Stimulated activated CD4-positive, alpha-beta T cell treated with anti-CD3 and anti-CD28 coated beads, Interleukin-4, amount 100 ng/mL, for 48 hours (primary cell): ENCODE measurements around the gene FGGY.

Source experiments
- DNase-seq, 2 donors: peaks; one replicate each; pipeline ENCODE4 v3.0.0-alpha.2; 2020; ENCODE audit warnings: low read depth in 2 of 2

FGGY gene

GRCh38 chr1:59414406-59415133 is 117.7 kb downstream of the FGGY start:
- no peak for DNase-seq

GRCh38 chr1:59415286-59415850 is 118.5 kb downstream of the FGGY start:
- DNase-seq: no peak

- no peak for DNase-seq
Observed at GRCh38 chr1:59415881-59416280, 119.0 kb downstream of the FGGY start.

GRCh38 chr1:59417406-59417805 is 120.5 kb downstream of the FGGY start:
- no peak for DNase-seq

GRCh38 chr1:59418363-59419144 is 121.7 kb downstream of the FGGY start:
- no peak for DNase-seq

GRCh38 chr1:59419361-59420140 is 122.7 kb downstream of the FGGY start:
- DNase-seq: no peak

- no peak for DNase-seq
Observed at GRCh38 chr1:59421232-59421920, 124.5 kb downstream of the FGGY start.

GRCh38 chr1:59422921-59423575 is 126.2 kb downstream of the FGGY start:
- no peak for DNase-seq

- DNase-seq: no peak
Observed at GRCh38 chr1:59427155-59427554, 130.3 kb downstream of the FGGY start.

GRCh38 chr1:59427784-59428183 is 130.9 kb downstream of the FGGY start:
- no peak for DNase-seq

- no peak for DNase-seq
Observed at GRCh38 chr1:59428828-59429227, 131.9 kb downstream of the FGGY start.

GRCh38 chr1:59429656-59430055 is 132.8 kb downstream of the FGGY start:
- no peak for DNase-seq

GRCh38 chr1:59431566-59432294 is 134.8 kb downstream of the FGGY start:
- no peak for DNase-seq

- no peak for DNase-seq
Observed at GRCh38 chr1:59432531-59433439, 135.9 kb downstream of the FGGY start.

GRCh38 chr1:59433440-59433813 is 136.5 kb downstream of the FGGY start:
- no peak for DNase-seq

- no peak for DNase-seq
Observed at GRCh38 chr1:59434336-59434735, 137.4 kb downstream of the FGGY start.

- no peak for DNase-seq
Observed at GRCh38 chr1:59436637-59437036, 139.7 kb downstream of the FGGY start.

GRCh38 chr1:59438058-59438560 is 141.2 kb downstream of the FGGY start:
- no peak for DNase-seq

- DNase-seq: no peak
Observed at GRCh38 chr1:59442492-59442891, 145.6 kb downstream of the FGGY start.
